K562 (cell line): Measurements from ENCODE around the gene USP37. TPM values are rescaled to one million over a fixed set of nuclear protein-coding genes. Genes with fewer than 3 reads are reported as not detected.

Source experiments
- ATAC-seq: fragments of 200-7000 bp; cut with Tn5 transposase; 3 replicates; pipeline ENCODE4 v1.9.1; 2020; ENCODE audit warnings: moderate library complexity
- Bru-seq: library from RNA; stranded (reverse); fragments of 400-500 nt; gene quantifications from one replicate; lab custom pipeline; 2021; lab: Mats Ljungman, UMichigan
- BruChase-seq, 2 experiments: library from RNA; stranded (reverse); fragments of 400-500 nt; gene quantifications; one replicate each; lab custom pipeline; 2021; lab: Mats Ljungman, UMichigan
- BruUV-seq: library from RNA; stranded (reverse); fragments of 400-500 nt; replicated peaks from 2 replicates; lab custom pipeline; 2021; lab: Mats Ljungman, UMichigan
- CTCF ChIA-PET: fragments of 300-600 bp; formaldehyde crosslinking; extraction: SDS; loops from one replicate; lab custom pipeline; 2021; ENCODE audit warnings: low intra/inter-chr PET ratio; lab: Yijun Ruan, JAX
- POLR2A ChIA-PET: fragments of 300-600, 350-650 bp; sonication (Branson Sonifier 250); formaldehyde crosslinking; extraction: SDS; loops from one replicate; lab custom pipeline; 2021; ENCODE audit warnings: antibody characterized with exemption, inconsistent platforms; lab: Yijun Ruan, JAX
- DNase-seq, 4 experiments: peaks; one replicate each; pipeline versions ENCODE4 v3.0.0 to v3.0.0-alpha.2; 2011 to 2018; ENCODE audit warnings: low spot score in 3 of 4, mixed read lengths in 3 of 4; ENCODE audit errors: extremely low read depth in 1 of 4
- FAIRE-seq: peaks from 2 replicates; lab custom pipeline; 2011; peaks lifted over from hg19 to GRCh38; lab: Jason Lieb, UNC
- H2AFZ ChIP-seq: 2 replicates; pipeline ENCODE4 v1.6.0; 2011; ENCODE audit warnings: low read depth, low read length, control low read depth, inconsistent platforms
- H3K27ac ChIP-seq: fragments of 200-600 bp; 3 replicates; pipeline ENCODE4 v1.8.0; 2011; ENCODE audit warnings: low read depth, mild to moderate bottlenecking, control low read depth, inconsistent platforms, low read length, moderate library complexity, mixed read lengths; ENCODE audit errors: extremely low read depth
- H3K27me3 ChIP-seq, 2 experiments: fragments of 300-600 bp in 1 of 2; 2 replicates in 1 of 2; 3 replicates in 1 of 2; pipeline versions ENCODE4 v1.6.0 to v1.8.0; 2011; ENCODE audit warnings: inconsistent platforms in 2 of 2, low read length in 2 of 2, mild to moderate bottlenecking in 1 of 2, mixed read lengths in 1 of 2, moderate library complexity in 1 of 2; ENCODE audit not compliant: control insufficient read depth in 2 of 2, insufficient read depth in 2 of 2
- H3K36me3 ChIP-seq: fragments of 300-600 bp; 3 replicates; pipeline ENCODE4 v1.8.0; 2011; ENCODE audit warnings: mild to moderate bottlenecking, low read length, inconsistent platforms; ENCODE audit not compliant: control insufficient read depth, insufficient read depth
- H3K4me1 ChIP-seq, 2 experiments: fragments of 200-600 bp in 1 of 2; replicated peaks in 1 of 2; 2 replicates in 1 of 2; 3 replicates in 1 of 2; pipeline versions ENCODE4 v1.5.1 to v1.8.0; 2011; ENCODE audit warnings: inconsistent platforms in 2 of 2, low read length in 2 of 2, mild to moderate bottlenecking in 1 of 2, mixed read lengths in 1 of 2, moderate library complexity in 1 of 2; ENCODE audit not compliant: control insufficient read depth in 2 of 2, insufficient read depth in 2 of 2
- H3K4me2 ChIP-seq: 2 replicates; pipeline ENCODE4 v1.6.1; 2011; ENCODE audit warnings: low read length, control low read depth, inconsistent platforms, mixed read lengths; ENCODE audit not compliant: insufficient read depth
- H3K4me3 ChIP-seq: fragments of 200-600 bp; sonication (generic), shearing (Covaris generic); 2 replicates; pipeline ENCODE4 v1.5.1; 2016; ENCODE audit warnings: control low read depth, inconsistent platforms
- H3K79me2 ChIP-seq: fragments of 200-600 bp; 3 replicates; pipeline ENCODE4 v1.8.0; 2011; ENCODE audit warnings: low read length, inconsistent platforms; ENCODE audit not compliant: control insufficient read depth, insufficient read depth
- H3K9ac ChIP-seq, 2 experiments: 2 replicates each; pipeline versions ENCODE4 v1.6.0 to v1.6.1; 2011; ENCODE audit warnings: low read depth in 2 of 2, low read length in 2 of 2, control low read depth in 1 of 2, inconsistent platforms in 1 of 2, mild to moderate bottlenecking in 1 of 2, mixed read lengths in 1 of 2; ENCODE audit not compliant: insufficient read depth in 1 of 2
- H3K9me1 ChIP-seq: one replicate; pipeline ENCODE4 v1.6.0; 2011; ENCODE audit warnings: inconsistent platforms, mild to moderate bottlenecking, low read length, moderate library complexity; ENCODE audit not compliant: control insufficient read depth, insufficient read depth
- H3K9me3 ChIP-seq: replicated peaks from 2 replicates; pipeline ENCODE4 v1.5.1; 2011; ENCODE audit warnings: low read depth, low read length, inconsistent platforms; ENCODE audit not compliant: control insufficient read depth, insufficient read depth
- H4K20me1 ChIP-seq: replicated peaks from 2 replicates; pipeline ENCODE4 v1.6.1; 2011; ENCODE audit warnings: low read length, inconsistent platforms, mixed read lengths; ENCODE audit not compliant: control insufficient read depth, insufficient read depth
- ADNP ChIP-seq: fragments of 200-800 bp; sonication (Bioruptor generic); IDR thresholded peaks from 2 replicates; pipeline ENCODE4 v1.6.1; 2016; ENCODE audit warnings: missing genetic modification characterization, missing compliant biosample characterization
- CBFB ChIP-seq: sonication (generic); formaldehyde crosslinking; IDR thresholded peaks from 2 replicates; pipeline ENCODE4 v1.4.0; 2020; ENCODE audit warnings: mild to moderate bottlenecking, missing genetic modification reagents
- CEBPZ ChIP-seq: fragments of 150-350 bp; IDR thresholded peaks from 2 replicates; pipeline ENCODE4 v1.6.1; 2014; ENCODE audit warnings: low read depth, mild to moderate bottlenecking, low read length, borderline replicate concordance
- HIVEP1 ChIP-seq: fragments of 250-450 bp; sonication (Bioruptor Pico); IDR thresholded peaks from 2 replicates; pipeline ENCODE4 v1.4.0; 2020; ENCODE audit warnings: mild to moderate bottlenecking
- MAX ChIP-seq: sonication (generic); formaldehyde crosslinking; IDR thresholded peaks from 2 replicates; pipeline ENCODE4 v1.9.0; 2022; ENCODE audit warnings: mild to moderate bottlenecking, missing genetic modification reagents
- MYBL2 ChIP-seq, 2 experiments: fragments of 450-650 bp in 1 of 2; sonication (generic) in 1 of 2; formaldehyde crosslinking in 1 of 2; IDR thresholded peaks; 2 replicates each; pipeline versions ENCODE4 v1.6.1 to v1.8.1; 2017 to 2022; ENCODE audit warnings: borderline replicate concordance in 1 of 2, inconsistent platforms in 1 of 2, low read depth in 1 of 2, mild to moderate bottlenecking in 1 of 2, missing genetic modification reagents in 1 of 2, moderate library complexity in 1 of 2
- PML ChIP-seq: IDR thresholded peaks from 2 replicates; pipeline ENCODE4 v1.6.1; 2012; ENCODE audit warnings: low read length, inconsistent platforms
- RBM14 ChIP-seq: fragments of 200-400 bp; formaldehyde crosslinking; IDR thresholded peaks from 2 replicates; pipeline ENCODE4 v1.6.1; 2018; ENCODE audit warnings: low read depth, mild to moderate bottlenecking, low read length, moderate library complexity, borderline replicate concordance; ENCODE audit not compliant: insufficient read depth
- RBM25 ChIP-seq: fragments of 200-400 bp; formaldehyde crosslinking; IDR thresholded peaks from 2 replicates; pipeline ENCODE4 v1.6.1; 2018; ENCODE audit warnings: low read length, low read depth, moderate library complexity; ENCODE audit not compliant: severe bottlenecking
- ZNF311 ChIP-seq: fragments of 250-450 bp; sonication (Bioruptor Pico); IDR thresholded peaks from 2 replicates; pipeline ENCODE4 v1.4.0; 2020; ENCODE audit warnings: mild to moderate bottlenecking, moderate library complexity
- ZNF586 ChIP-seq: fragments of 450-650 bp; formaldehyde crosslinking; conservative IDR thresholded peaks from 2 replicates; pipeline ENCODE4 v1.4.0; 2020; ENCODE audit warnings: mild to moderate bottlenecking, moderate library complexity
- WGBS: fragments of 100-300 bp; shearing (Covaris generic); methylation state at CpG from one replicate; pipeline ENCODE4 v1.1.6; 2016; ENCODE audit warnings: low coverage, mixed read lengths; ENCODE audit not compliant: insufficient coverage; ENCODE audit errors: missing lambda C conversion rate; 5-methylcytosine and 5-hydroxymethylcytosine counted together
- in situ Hi-C: fragments of 300-500 bp; cut with MboI; formaldehyde crosslinking; loops from 4 replicates; pipeline ENCODE4 v1.15.0; 2018; ENCODE audit warnings: inconsistent platforms, mixed read lengths
- intact Hi-C: fragments of 100-400 bp; cut with micrococcal nuclease; formaldehyde crosslinking; loops from 2 replicates; pipeline ENCODE4 v1.14.2; 2022
- long read RNA-seq, 3 experiments: library from polyadenylated mRNA in 2 of 3; library from RNA in 1 of 3; unstranded in 2 of 3; stranded (forward) in 1 of 3; transcript quantifications; one replicate each; pipeline ENCODE4 v2.0.0, GENCODE V29; 2019 to 2022
- polyA minus RNA-seq, 3 experiments: library from RNA; depleted of rRNA, polyadenylated mRNA; stranded (reverse); fragments of >200 nt; gene quantifications; 2 replicates each; pipeline ENCODE4 v1.2.3, GENCODE V29; 2011
- polyA plus RNA-seq, 8 experiments: library from polyadenylated mRNA; depleted of rRNA in 4 of 8; stranded (reverse) in 5 of 8; unstranded in 3 of 8; fragments of >200 nt; fragmentation: Nextera tagmentation in 2 of 8; fragmentation: Illumina TruSeq in 1 of 8; extraction: Ambion mirVana in 2 of 8; extraction: Trizol in 1 of 8; gene quantifications; 2 replicates each; pipeline versions ENCODE4 v1.2.1 to v1.2.3, GENCODE V29; 2011 to 2014; ENCODE audit warnings: inconsistent platforms in 1 of 8, missing spikeins in 1 of 8
- total RNA-seq, 7 experiments: library from RNA; depleted of rRNA in 6 of 7; stranded (reverse); fragments of >200 nt in 6 of 7; fragmentation: Illumina TruSeq in 2 of 7; extraction: Trizol in 2 of 7; gene quantifications; 2 replicates each; pipeline versions ENCODE4 v1.2.1 to v1.2.3, GENCODE V29; 2011 to 2021; ENCODE audit warnings: low replicate concordance in 1 of 7

Gene USP37
- total RNA-seq (2011; cell fraction: chromatin; rRNA removed; ENCODE audit: low replicate concordance) = 28.1 and 77.2 TPM in 2 replicates
- total RNA-seq (2011; cell fraction: nucleolus; rRNA removed) = 8.3 and 18.9 TPM in 2 replicates
- 24.1 and 25.7 TPM in 2 replicates for total RNA-seq (2011; cell fraction: nucleoplasm; rRNA removed)
- total RNA-seq (2014; rRNA removed) (5.7 and 8.5 TPM in 2 replicates), total RNA-seq (2014; rRNA removed; fragmentation: Illumina TruSeq; extraction: Trizol) (14.2 and 16.5 TPM in 2 replicates), total RNA-seq (2015; rRNA removed; fragmentation: Illumina TruSeq; extraction: Trizol) (12.6 and 14.1 TPM in 2 replicates), total RNA-seq (2021) (12.8 and 15.0 TPM in 2 replicates), polyA plus RNA-seq (2011; rRNA removed) (7.2 and 9.0 TPM in 2 replicates), polyA plus RNA-seq (2014; fragmentation: Illumina TruSeq; extraction: Trizol) (6.0 and 6.9 TPM in 2 replicates), polyA plus RNA-seq (2014; fragmentation: Nextera tagmentation; extraction: Ambion mirVana) (1 to 10 TPM; 2.0 to 2.8 TPM), polyA plus RNA-seq (2014; rRNA removed) (4.8 and 5.0 TPM in 2 replicates), polyA minus RNA-seq (2011; rRNA and poly(A)+ RNA removed) (28.7 and 36.1 TPM in 2 replicates), Bru-seq, nascent RNA (percentile 67 among the genes with signal in this experiment), BruChase-seq, experiment 1, labeled RNA remaining after a 2-hour chase (percentile 77 among the genes with signal in this experiment), BruChase-seq, experiment 2, labeled RNA remaining after a 6-hour chase (percentile 75 among the genes with signal in this experiment)
- 1.00 and 2.5 TPM in 2 replicates for polyA plus RNA-seq (2011; cell fraction: cytosol; rRNA removed)
- polyA plus RNA-seq (2011; cell fraction: nucleus; rRNA removed) = 7.7 and 8.7 TPM in 2 replicates
- 3.5 and 4.0 TPM in 2 replicates for polyA plus RNA-seq (2012)
- 10.8 and 18.3 TPM in 2 replicates for polyA minus RNA-seq (2011; cell fraction: cytosol; rRNA and poly(A)+ RNA removed)
- 11.8 and 31.5 TPM in 2 replicates for polyA minus RNA-seq (2011; cell fraction: nucleus; rRNA and poly(A)+ RNA removed)
- long read RNA-seq, experiment 1, full-length matches to known transcripts = 12 of 42 reads
- long read RNA-seq, experiment 1, partial matches to known transcripts = 4 of 42 reads
- long read RNA-seq, experiment 1, other reads (novel, unspliced or antisense) = 26 of 42 reads
- long read RNA-seq, experiment 2, partial matches to known transcripts = 1 of 7 reads
- long read RNA-seq, experiment 2, other reads (novel, unspliced or antisense) = 6 of 7 reads
- long read RNA-seq, experiment 3, partial matches to known transcripts = 2 of 6 reads
- long read RNA-seq, experiment 3, other reads (novel, unspliced or antisense) = 4 of 6 reads

GRCh38 chr2:218568190-218569037 lies at the start of gene USP37, which contains the start of gene CNOT9:
Gene USP37 (minus strand): TSS chr2:218568351. CDS start chr2:218558653, 9,698 bp downstream.
Gene CNOT9 (plus strand): TSS chr2:218568839. CDS start chr2:218568955, 116 bp downstream.
- POLR2A ChIA-PET = no interaction called here
- peak within 1 kb of the TSS; percentile 97 for H3K4me2 ChIP-seq
- WGBS = under 1% methylated on average over 50 of the region's 77 CpGs
- peak within 1 kb of the TSS; percentile 88 to 99 for H3K9ac ChIP-seq
- 0 out of 2 replicates have a peak, but pooled peaks cover 3% of the 10 kb centered on the region for H4K20me1 ChIP-seq
- BruUV-seq = no TSS peak
- ATAC-seq (peak; percentile 91), FAIRE-seq (peak; percentile 91), DNase-seq (peak; percentile 88 to 96 (median 92))
- CTCF ChIA-PET = interaction anchor here (0.6 kb wide), 1 partner anchor 307 kb away, joined by 3 read pairs; no protein-coding TSS in a partner anchor
- H3K27me3 ChIP-seq = no peaks in the 10 kb centered on the region
- H3K79me2 ChIP-seq = peaks cover 97% of the 10 kb centered on the region
- peaks cover 41% of the 10 kb centered on the region; the same call in 2 of the 3 replicates for H3K36me3 ChIP-seq
- H3K9me3 ChIP-seq = no peaks in the 10 kb centered on the region
- peak within 1 kb of the TSS; percentile 94 for H3K27ac ChIP-seq
- H2AFZ ChIP-seq = peak within 1 kb of the TSS; percentile 99
- H3K9me1 ChIP-seq = no peaks in the 10 kb centered on the region
- peaks cover 8 to 9% of the 10 kb centered on the region in 2 experiments; a peak in 4 of 5 replicates for H3K4me1 ChIP-seq
- intact Hi-C loops (loop anchor here (5.0 kb wide), 2 partner anchors 171 to 276 kb away; partner anchors contain the start of genes CTDSP1 and TMBIM1), in situ Hi-C loops (no loop called here)
- H3K4me3 ChIP-seq = peak within 1 kb of the TSS; percentile 77
- no peak for TF ChIP-seq RBM25
- TF ChIP-seq RBM14 = no peak
- TF ChIP-seq ZNF586 (CRISPR knock-in tag) = no peak
- TF ChIP-seq ADNP (tag) = no peak
- TF ChIP-seq MAX (CRISPR knock-in tag) = peak; percentile 97
- TF ChIP-seq MYBL2 (IDR thresholded peaks at IDR 0.05; ENCODE audit: low read depth) = no peak
- TF ChIP-seq MYBL2 (CRISPR knock-in tag; IDR thresholded peaks at IDR 0.05; ENCODE audit: borderline replicate concordance) = no peak
- no peak for TF ChIP-seq CEBPZ
- 0 out of 2 replicates have a peak, but pooled peaks have one; percentile 24 for TF ChIP-seq PML
- TF ChIP-seq CBFB (CRISPR knock-in tag) = no peak
- TF ChIP-seq HIVEP1 (CRISPR knock-in tag) = no peak
- no peak for TF ChIP-seq ZNF311 (CRISPR knock-in tag)
